ENCODE data around the gene IPO7.
"Not testable (repeated sequence)": the region's sequence is repeated elsewhere in the genome, so short reads cannot be mapped to it uniquely, and the experiment has no call there.

Gene IPO7

GRCh38 chr11:9446230-9446629, 61.8 kb downstream of the IPO7 start:
- DNase-seq = no peak
- Mint-ChIP-seq H3K4me1 (no peaks in the 10 kb centered on the region), H3K27me3 (ENCODE audit: low read depth, poor library complexity) (no peaks in the 10 kb centered on the region), H3K4me3 (no peak overlapping the region), H3K36me3 (ENCODE audit: low read depth) (peaks cover 65% of the 10 kb centered on the region), H3K27ac (no peak overlapping the region), H3K9me3 (peaks cover 15% of the 10 kb centered on the region)
- TF ChIP-seq CTCF (IDR thresholded peaks at IDR 0.05) = no peak

DNA sequence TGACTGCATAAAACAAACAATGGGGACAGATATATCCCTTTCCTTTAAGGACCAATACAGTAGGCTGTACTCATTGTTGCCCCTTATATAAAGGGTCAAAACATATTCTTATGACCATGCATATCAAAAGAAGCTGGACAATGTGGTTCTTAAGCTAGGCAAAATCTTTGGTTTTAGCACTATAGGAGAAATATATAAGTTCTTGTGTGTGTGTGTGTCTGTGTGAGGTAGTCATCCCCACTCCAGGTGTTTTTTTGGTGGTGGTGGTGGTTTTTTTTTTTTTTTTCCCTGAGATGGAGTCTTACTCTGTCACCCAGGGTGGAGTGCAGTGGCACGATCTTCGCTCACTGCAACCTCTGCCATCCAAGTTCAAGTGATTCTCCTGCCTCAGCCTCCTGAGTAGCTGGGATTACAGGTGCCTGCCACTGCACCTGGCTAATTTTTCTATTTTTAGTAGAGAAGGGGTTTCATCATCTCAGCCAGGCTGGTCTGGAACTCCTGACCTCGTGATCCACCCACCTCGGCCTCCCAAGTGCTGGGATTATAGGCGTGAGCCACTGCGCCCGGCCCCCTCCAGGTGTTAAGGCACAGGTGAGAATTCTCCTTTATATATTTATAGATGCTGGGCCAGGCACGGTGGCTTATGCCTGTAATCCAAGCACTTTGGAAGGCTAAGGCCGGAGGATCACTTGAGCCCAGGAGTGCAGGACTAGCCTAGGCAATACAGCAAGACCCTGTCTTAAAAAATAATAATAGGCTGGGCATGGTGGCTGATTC, 64.3 kb downstream of the IPO7 start:
- no peak for TF ChIP-seq CTCF (IDR thresholded peaks at IDR 0.05)
- H3K4me3 Mint-ChIP-seq = no peak overlapping the region

GRCh38 chr11:9452023-9452422, 67.6 kb downstream of the IPO7 start:
- DNase-seq = peak; percentile 9
- H3K27me3 Mint-ChIP-seq (ENCODE audit: low read depth, poor library complexity); H3K4me1 Mint-ChIP-seq; H3K27ac Mint-ChIP-seq; H3K4me3 Mint-ChIP-seq: not testable (repeated sequence)
- Mint-ChIP-seq H3K9me3 (peaks cover 42% of the 10 kb centered on the region), H3K36me3 (ENCODE audit: low read depth) (peaks cover 43% of the 10 kb centered on the region)

More for the DNA sequence above, 64.3 kb downstream of the IPO7 start:
- Mint-ChIP-seq H3K27me3 (ENCODE audit: low read depth, poor library complexity) (no peaks in the 10 kb centered on the region), H3K36me3 (ENCODE audit: low read depth) (peaks cover 64% of the 10 kb centered on the region), H3K9me3 (peaks cover 38% of the 10 kb centered on the region), H3K4me1 (no peaks in the 10 kb centered on the region), H3K27ac (no peak overlapping the region)
- no peak for DNase-seq

DNA sequence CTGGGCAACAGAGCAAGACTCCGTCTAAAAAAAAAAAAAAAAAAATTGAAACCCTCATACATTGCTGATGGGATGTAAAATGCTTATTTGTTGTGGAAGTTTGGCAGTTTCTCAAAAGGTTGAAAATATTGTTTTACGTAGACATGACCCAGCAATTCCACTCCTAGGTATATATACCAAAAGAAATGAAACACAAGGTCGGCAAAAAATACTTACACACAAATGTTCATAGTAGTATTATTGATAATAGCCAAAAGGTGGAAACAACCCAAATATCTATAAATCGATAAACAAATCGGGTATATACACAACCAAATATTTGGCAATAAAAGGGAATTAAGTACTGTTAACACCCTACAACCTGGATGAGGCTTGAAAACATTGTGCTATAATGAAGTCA, 71.3 kb downstream of the IPO7 start:
- Mint-ChIP-seq H3K4me1 (peaks cover 5% of the 10 kb centered on the region), H3K9me3 (peaks cover 32% of the 10 kb centered on the region), H3K27me3 (ENCODE audit: low read depth, poor library complexity) (peaks cover 6% of the 10 kb centered on the region), H3K4me3 (no peak overlapping the region), H3K27ac (no peak overlapping the region), H3K36me3 (ENCODE audit: low read depth) (peaks cover 45% of the 10 kb centered on the region)
- DNase-seq = no peak
- no peak for TF ChIP-seq CTCF (IDR thresholded peaks at IDR 0.05)

- Mint-ChIP-seq H3K9me3 (peaks cover 1% of the 10 kb centered on the region), H3K36me3 (ENCODE audit: low read depth) (peaks cover 33% of the 10 kb centered on the region), H3K4me3 (peak overlapping the region; percentile 99), H3K4me1 (peaks cover 24% of the 10 kb centered on the region), H3K27ac (peak overlapping the region; percentile 100), H3K27me3 (ENCODE audit: low read depth, poor library complexity) (peaks cover 3% of the 10 kb centered on the region)
- no peak for TF ChIP-seq CTCF (IDR thresholded peaks at IDR 0.05)
- DNase-seq = no peak
Observed at GRCh38 chr11:9459667-9460321, 75.3 kb downstream of the IPO7 start.

- Mint-ChIP-seq H3K36me3 (ENCODE audit: low read depth) (peaks cover 33% of the 10 kb centered on the region), H3K4me1 (peaks cover 24% of the 10 kb centered on the region), H3K27ac (peak within 1 kb of the TSS; percentile 100), H3K27me3 (ENCODE audit: low read depth, poor library complexity) (peaks cover 3% of the 10 kb centered on the region), H3K9me3 (no peaks in the 10 kb centered on the region), H3K4me3 (peak within 1 kb of the TSS; percentile 99)
- no peak for TF ChIP-seq CTCF (IDR thresholded peaks at IDR 0.05)
- DNase-seq = peak; percentile 100
Observed at GRCh38 chr11:9460322-9461062, 76.0 kb downstream of the IPO7 start, which contains the start of gene ZNF143. Gene ZNF143, plus strand, starts transcription at chr11:9461012. Its CDS starts 10,297 bp downstream, at chr11:9471309.

Data from nephron progenitor cell (in vitro differentiated cells).